Measurements from ENCODE around the gene GSPT2.

Gene GSPT2

DNA sequence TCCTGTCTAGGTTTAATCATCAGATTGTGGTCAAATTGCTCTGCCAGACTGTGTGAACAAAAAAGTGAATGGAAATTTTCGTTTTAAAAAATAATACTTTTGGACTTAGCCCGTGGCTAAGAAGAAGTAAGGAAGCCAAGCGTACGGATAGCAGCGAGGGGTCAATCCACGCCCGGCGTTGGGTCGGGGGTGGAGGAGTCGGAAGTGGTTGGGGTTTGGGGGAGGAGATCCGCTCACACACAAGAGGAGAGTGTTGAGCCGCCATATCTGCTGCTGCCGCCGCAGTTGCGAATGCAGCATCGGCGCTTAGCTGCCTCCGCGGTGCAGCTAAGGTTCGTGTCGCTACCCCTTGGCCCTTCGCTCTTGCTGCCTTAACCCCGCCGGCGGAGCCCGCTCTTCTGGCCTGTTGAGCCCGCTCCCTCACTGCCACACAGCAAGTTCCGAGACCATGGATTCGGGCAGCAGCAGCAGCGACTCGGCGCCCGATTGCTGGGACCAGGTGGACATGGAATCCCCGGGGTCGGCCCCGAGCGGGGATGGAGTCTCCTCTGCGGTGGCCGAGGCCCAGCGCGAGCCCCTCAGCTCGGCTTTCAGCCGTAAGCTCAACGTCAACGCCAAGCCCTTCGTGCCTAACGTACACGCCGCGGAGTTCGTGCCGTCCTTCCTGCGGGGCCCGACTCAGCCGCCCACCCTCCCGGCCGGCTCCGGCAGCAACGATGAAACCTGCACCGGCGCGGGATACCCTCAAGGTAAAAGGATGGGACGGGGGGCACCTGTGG, at the start of gene GSPT2:
GSPT2 (plus strand) TSS at position 264 of the 779 bp plus-strand sequence; CDS start at position 449, 185 bp downstream.
- peaks cover 0 to 14% of the 10 kb centered on the region in 2 experiments; a peak in 1 of 3 replicates for H3K36me3 ChIP-seq (ENCODE audit: control insufficient read depth in 2 of 2, insufficient read depth in 1 of 2, low read length in 2 of 2)
- ChIA-PET POLR2A (no interaction called here), CTCF (interaction anchor here (0.6 kb wide), 1 partner anchor 59 kb away, joined by 3 read pairs; no protein-coding TSS in a partner anchor)
- H3K9me3 ChIP-seq (ENCODE audit: control insufficient read depth, insufficient read depth, low read depth, low read length): no peaks in the 10 kb centered on the region
- peak within 1 kb of the TSS; percentile 75 for H3K4me3 ChIP-seq (ENCODE audit: low read depth, low read length)
- no peak within 1 kb of the TSS for H3K27ac ChIP-seq (ENCODE audit: extremely low read depth, low read depth, low read length)
- no peaks in the 10 kb centered on the region for H3K4me1 ChIP-seq (ENCODE audit: control insufficient read depth, insufficient read depth, low read length)
- TF ChIP-seq, protein P1, sequence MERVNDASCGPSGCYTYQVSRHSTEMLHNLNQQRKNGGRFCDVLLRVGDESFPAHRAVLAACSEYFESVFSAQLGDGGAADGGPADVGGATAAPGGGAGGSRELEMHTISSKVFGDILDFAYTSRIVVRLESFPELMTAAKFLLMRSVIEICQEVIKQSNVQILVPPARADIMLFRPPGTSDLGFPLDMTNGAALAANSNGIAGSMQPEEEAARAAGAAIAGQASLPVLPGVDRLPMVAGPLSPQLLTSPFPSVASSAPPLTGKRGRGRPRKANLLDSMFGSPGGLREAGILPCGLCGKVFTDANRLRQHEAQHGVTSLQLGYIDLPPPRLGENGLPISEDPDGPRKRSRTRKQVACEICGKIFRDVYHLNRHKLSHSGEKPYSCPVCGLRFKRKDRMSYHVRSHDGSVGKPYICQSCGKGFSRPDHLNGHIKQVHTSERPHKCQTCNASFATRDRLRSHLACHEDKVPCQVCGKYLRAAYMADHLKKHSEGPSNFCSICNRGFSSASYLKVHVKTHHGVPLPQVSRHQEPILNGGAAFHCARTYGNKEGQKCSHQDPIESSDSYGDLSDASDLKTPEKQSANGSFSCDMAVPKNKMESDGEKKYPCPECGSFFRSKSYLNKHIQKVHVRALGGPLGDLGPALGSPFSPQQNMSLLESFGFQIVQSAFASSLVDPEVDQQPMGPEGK (tag by site-specific recombination; IDR thresholded peaks at IDR 0.05): peak; percentile 55
- TF ChIP-seq, protein P2, sequence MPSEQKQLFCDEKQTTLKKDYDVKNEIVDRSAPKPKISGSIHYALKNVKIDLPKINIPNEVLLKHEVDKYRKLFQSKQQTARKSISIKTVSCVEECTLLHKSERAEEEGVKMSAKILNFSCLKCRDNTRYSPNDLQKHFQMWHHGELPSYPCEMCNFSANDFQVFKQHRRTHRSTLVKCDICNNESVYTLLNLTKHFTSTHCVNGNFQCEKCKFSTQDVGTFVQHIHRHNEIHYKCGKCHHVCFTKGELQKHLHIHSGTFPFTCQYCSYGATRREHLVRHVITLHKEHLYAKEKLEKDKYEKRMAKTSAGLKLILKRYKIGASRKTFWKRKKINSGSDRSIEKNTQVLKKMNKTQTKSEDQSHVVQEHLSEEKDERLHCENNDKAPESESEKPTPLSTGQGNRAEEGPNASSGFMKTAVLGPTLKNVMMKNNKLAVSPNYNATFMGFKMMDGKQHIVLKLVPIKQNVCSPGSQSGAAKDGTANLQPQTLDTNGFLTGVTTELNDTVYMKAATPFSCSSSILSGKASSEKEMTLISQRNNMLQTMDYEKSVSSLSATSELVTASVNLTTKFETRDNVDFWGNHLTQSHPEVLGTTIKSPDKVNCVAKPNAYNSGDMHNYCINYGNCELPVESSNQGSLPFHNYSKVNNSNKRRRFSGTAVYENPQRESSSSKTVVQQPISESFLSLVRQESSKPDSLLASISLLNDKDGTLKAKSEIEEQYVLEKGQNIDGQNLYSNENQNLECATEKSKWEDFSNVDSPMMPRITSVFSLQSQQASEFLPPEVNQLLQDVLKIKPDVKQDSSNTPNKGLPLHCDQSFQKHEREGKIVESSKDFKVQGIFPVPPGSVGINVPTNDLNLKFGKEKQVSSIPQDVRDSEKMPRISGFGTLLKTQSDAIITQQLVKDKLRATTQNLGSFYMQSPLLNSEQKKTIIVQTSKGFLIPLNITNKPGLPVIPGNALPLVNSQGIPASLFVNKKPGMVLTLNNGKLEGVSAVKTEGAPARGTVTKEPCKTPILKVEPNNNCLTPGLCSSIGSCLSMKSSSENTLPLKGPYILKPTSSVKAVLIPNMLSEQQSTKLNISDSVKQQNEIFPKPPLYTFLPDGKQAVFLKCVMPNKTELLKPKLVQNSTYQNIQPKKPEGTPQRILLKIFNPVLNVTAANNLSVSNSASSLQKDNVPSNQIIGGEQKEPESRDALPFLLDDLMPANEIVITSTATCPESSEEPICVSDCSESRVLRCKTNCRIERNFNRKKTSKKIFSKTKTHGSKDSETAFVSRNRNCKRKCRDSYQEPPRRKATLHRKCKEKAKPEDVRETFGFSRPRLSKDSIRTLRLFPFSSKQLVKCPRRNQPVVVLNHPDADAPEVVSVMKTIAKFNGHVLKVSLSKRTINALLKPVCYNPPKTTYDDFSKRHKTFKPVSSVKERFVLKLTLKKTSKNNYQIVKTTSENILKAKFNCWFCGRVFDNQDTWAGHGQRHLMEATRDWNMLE (tag by site-specific recombination; conservative IDR thresholded peaks at IDR 0.05; ENCODE audit: low read depth): peak; percentile 69
- no peak for TF ChIP-seq ZFP69B (tag by site-specific recombination; IDR thresholded peaks at IDR 0.05)
- TF ChIP-seq GFI1B (tag by site-specific recombination; IDR thresholded peaks at IDR 0.05): no peak
- TF ChIP-seq SP7 (tag by site-specific recombination; IDR thresholded peaks at IDR 0.05): no peak
- 0 out of 2 replicates have a peak, but pooled peaks have one; percentile 8 for TF ChIP-seq ZFHX2 (tag by site-specific recombination; conservative IDR thresholded peaks at IDR 0.05)
- TF ChIP-seq SP2 (tag by site-specific recombination; IDR thresholded peaks at IDR 0.05): 0 out of 2 replicates have a peak, but pooled peaks have one; percentile 15
- no peak for TF ChIP-seq ZNF785 (tag by site-specific recombination; IDR thresholded peaks at IDR 0.05)
- TF ChIP-seq SCRT2 (tag by site-specific recombination; IDR thresholded peaks at IDR 0.05): peak; percentile 67; the same call in 1 of the 2 replicates
- TF ChIP-seq ZNF596 (tag by site-specific recombination; IDR thresholded peaks at IDR 0.05): no peak
- TF ChIP-seq ZNF335 (tag by site-specific recombination; conservative IDR thresholded peaks at IDR 0.05): peak; percentile 49
- TF ChIP-seq ZNF324 (tag by site-specific recombination; IDR thresholded peaks at IDR 0.05): no peak
- TF ChIP-seq ZNF341 (tag by site-specific recombination; IDR thresholded peaks at IDR 0.05; ENCODE audit: low read depth): peak; percentile 91
- TF ChIP-seq ZBTB20 (tag by site-specific recombination; IDR thresholded peaks at IDR 0.05): 0 out of 2 replicates have a peak, but pooled peaks have one; percentile 22
- peak; percentile 71 for TF ChIP-seq SETDB1 (IDR thresholded peaks at IDR 0.05; ENCODE audit: insufficient read length, low read length)
- TF ChIP-seq KLF7 (tag by site-specific recombination; IDR thresholded peaks at IDR 0.05; ENCODE audit: borderline replicate concordance): no peak
- no peak for TF ChIP-seq ZNF433 (tag by site-specific recombination; IDR thresholded peaks at IDR 0.05; ENCODE audit: low read depth)
- TF ChIP-seq ZNF211 (tag by site-specific recombination; IDR thresholded peaks at IDR 0.05; ENCODE audit: low read depth): no peak
- TF ChIP-seq ZNF48 (tag by site-specific recombination; IDR thresholded peaks at IDR 0.05): no peak
- TF ChIP-seq EGR2 (tag by site-specific recombination; IDR thresholded peaks at IDR 0.05; ENCODE audit: low read depth): peak; percentile 28; the same call in 1 of the 2 replicates
- TF ChIP-seq, protein P3, sequence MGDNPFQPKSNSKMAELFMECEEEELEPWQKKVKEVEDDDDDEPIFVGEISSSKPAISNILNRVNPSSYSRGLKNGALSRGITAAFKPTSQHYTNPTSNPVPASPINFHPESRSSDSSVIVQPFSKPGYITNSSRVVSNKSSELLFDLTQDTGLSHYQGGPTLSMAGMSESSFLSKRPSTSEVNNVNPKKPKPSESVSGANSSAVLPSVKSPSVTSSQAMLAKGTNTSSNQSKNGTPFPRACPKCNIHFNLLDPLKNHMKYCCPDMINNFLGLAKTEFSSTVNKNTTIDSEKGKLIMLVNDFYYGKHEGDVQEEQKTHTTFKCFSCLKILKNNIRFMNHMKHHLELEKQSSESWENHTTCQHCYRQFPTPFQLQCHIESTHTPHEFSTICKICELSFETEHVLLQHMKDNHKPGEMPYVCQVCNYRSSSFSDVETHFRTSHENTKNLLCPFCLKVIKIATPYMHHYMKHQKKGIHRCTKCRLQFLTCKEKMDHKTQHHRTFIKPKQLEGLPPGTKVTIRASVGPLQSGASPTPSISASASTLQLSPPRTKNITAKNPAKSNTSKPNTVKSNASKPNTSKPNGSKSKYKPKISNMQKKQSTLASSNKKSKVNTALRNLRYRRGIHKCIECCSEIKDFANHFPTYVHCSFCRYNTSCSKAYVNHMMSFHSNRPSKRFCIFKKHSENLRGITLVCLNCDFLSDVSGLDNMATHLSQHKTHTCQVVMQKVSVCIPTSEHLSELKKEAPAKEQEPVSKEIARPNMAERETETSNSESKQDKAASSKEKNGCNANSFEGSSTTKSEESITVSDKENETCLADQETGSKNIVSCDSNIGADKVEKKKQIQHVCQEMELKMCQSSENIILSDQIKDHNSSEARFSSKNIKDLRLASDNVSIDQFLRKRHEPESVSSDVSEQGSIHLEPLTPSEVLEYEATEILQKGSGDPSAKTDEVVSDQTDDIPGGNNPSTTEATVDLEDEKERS (tag by site-specific recombination; IDR thresholded peaks at IDR 0.05): no peak
- no peak for TF ChIP-seq SCRT1 (tag by site-specific recombination; IDR thresholded peaks at IDR 0.05; ENCODE audit: borderline replicate concordance)
- TF ChIP-seq, protein P4, sequence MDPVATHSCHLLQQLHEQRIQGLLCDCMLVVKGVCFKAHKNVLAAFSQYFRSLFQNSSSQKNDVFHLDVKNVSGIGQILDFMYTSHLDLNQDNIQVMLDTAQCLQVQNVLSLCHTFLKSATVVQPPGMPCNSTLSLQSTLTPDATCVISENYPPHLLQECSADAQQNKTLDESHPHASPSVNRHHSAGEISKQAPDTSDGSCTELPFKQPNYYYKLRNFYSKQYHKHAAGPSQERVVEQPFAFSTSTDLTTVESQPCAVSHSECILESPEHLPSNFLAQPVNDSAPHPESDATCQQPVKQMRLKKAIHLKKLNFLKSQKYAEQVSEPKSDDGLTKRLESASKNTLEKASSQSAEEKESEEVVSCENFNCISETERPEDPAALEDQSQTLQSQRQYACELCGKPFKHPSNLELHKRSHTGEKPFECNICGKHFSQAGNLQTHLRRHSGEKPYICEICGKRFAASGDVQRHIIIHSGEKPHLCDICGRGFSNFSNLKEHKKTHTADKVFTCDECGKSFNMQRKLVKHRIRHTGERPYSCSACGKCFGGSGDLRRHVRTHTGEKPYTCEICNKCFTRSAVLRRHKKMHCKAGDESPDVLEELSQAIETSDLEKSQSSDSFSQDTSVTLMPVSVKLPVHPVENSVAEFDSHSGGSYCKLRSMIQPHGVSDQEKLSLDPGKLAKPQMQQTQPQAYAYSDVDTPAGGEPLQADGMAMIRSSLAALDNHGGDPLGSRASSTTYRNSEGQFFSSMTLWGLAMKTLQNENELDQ (tag by site-specific recombination; IDR thresholded peaks at IDR 0.05; ENCODE audit: low read depth): no peak
- TF ChIP-seq YY1 (tag by site-specific recombination; IDR thresholded peaks at IDR 0.05): peak; percentile 28; the same call in 1 of the 2 replicates
- TF ChIP-seq HOXD13 (CRISPR knock-in tag; IDR thresholded peaks at IDR 0.05; ENCODE audit: borderline replicate concordance): no peak
- peak; percentile 53 for TF ChIP-seq ZBTB17 (tag by site-specific recombination; IDR thresholded peaks at IDR 0.05)

All from HEK293 (cell line).